H1 (cell line): ENCODE measurements around the gene AOPEP. TPM values are rescaled to one million over a fixed set of nuclear protein-coding genes. Genes with fewer than 3 reads are reported as not detected.

Experiments
- BCL11A ChIP-seq, 2 experiments: IDR thresholded peaks; one replicate each; pipeline ENCODE4 v1.6.1; 2011; ENCODE audit warnings: low read depth in 2 of 2, low read length in 2 of 2, mild to moderate bottlenecking in 2 of 2
- CBX5 ChIP-seq: fragments of 300-800, 300-1000 bp; sonication (generic); IDR thresholded peaks from 2 replicates; pipeline ENCODE4 v1.7.1; 2016; ENCODE audit warnings: antibody characterized with exemption, low read length, low read depth
- CBX8 ChIP-seq: fragments of 300-800, 300-1000 bp; sonication (generic); IDR thresholded peaks from 2 replicates; pipeline ENCODE4 v1.7.1; 2016; ENCODE audit warnings: low read depth, low read length, borderline replicate concordance
- CEBPB ChIP-seq: IDR thresholded peaks from 2 replicates; pipeline ENCODE4 v1.6.1; 2012; ENCODE audit warnings: low read depth, low read length
- JUN ChIP-seq: IDR thresholded peaks from 2 replicates; pipeline ENCODE4 v1.6.1; 2011; ENCODE audit warnings: low read depth, mild to moderate bottlenecking, improper control_type of control experiment, low read length
- POLR2A ChIP-seq, 2 experiments: IDR thresholded peaks; 1 replicate in 1 of 2; 2 replicates in 1 of 2; pipeline ENCODE4 v1.6.1; 2011; ENCODE audit warnings: low read depth in 2 of 2, low read length in 2 of 2, mild to moderate bottlenecking in 2 of 2; ENCODE audit errors: control extremely low read depth in 1 of 2
- RAD21 ChIP-seq, 2 experiments: IDR thresholded peaks in 1 of 2; conservative IDR thresholded peaks in 1 of 2; 2 replicates each; pipeline ENCODE4 v1.6.1; 2011; ENCODE audit warnings: low read depth in 2 of 2, low read length in 2 of 2, improper control_type of control experiment in 1 of 2, inconsistent platforms in 1 of 2, mild to moderate bottlenecking in 1 of 2, moderate library complexity in 1 of 2
- RFX5 ChIP-seq: IDR thresholded peaks from 2 replicates; pipeline ENCODE4 v1.6.1; 2011; ENCODE audit warnings: low read depth, low read length, improper control_type of control experiment, borderline replicate concordance
- SIN3A ChIP-seq, 2 experiments: IDR thresholded peaks in 1 of 2; conservative IDR thresholded peaks in 1 of 2; 2 replicates each; pipeline ENCODE4 v1.6.1; 2011 to 2012; ENCODE audit warnings: low read length in 2 of 2, improper control_type of control experiment in 1 of 2, low read depth in 1 of 2, mild to moderate bottlenecking in 1 of 2
- SIX5 ChIP-seq: IDR thresholded peaks from 2 replicates; pipeline ENCODE4 v1.6.1; 2011; ENCODE audit warnings: mild to moderate bottlenecking, low read depth, low read length
- SP2 ChIP-seq: IDR thresholded peaks from 2 replicates; pipeline ENCODE4 v1.6.1; 2012; ENCODE audit warnings: mild to moderate bottlenecking, low read length, inconsistent platforms
- SUZ12 ChIP-seq: fragments of 200-600 bp; sonication (generic); IDR thresholded peaks from 2 replicates; pipeline ENCODE4 v1.6.1; 2012; ENCODE audit warnings: mild to moderate bottlenecking, inconsistent platforms, low read length, moderate library complexity, mixed read lengths
- TAF7 ChIP-seq: optimal IDR thresholded peaks from 2 replicates; pipeline ENCODE3; 2011; ENCODE audit warnings: low read depth, mild to moderate bottlenecking, inconsistent platforms, low read length, moderate library complexity, borderline replicate concordance
- TCF12 ChIP-seq: IDR thresholded peaks from 2 replicates; pipeline ENCODE4 v1.6.1; 2011; ENCODE audit warnings: low read depth, mild to moderate bottlenecking, low read length
- YY1 ChIP-seq: IDR thresholded peaks from 2 replicates; pipeline ENCODE4 v1.6.1; 2011; ENCODE audit warnings: low read depth, mild to moderate bottlenecking, low read length
- polyA plus RNA-seq, 7 experiments: library from polyadenylated mRNA; depleted of rRNA in 3 of 7; stranded (reverse) in 5 of 7; unstranded in 2 of 7; fragments of >200 nt in 5 of 7; fragments of 200-250 nt in 2 of 7; gene quantifications; 1 replicate in 5 of 7; 2 replicates in 1 of 7; 4 replicates in 1 of 7; pipeline versions ENCODE4 v1.2.1 to v1.2.3, GENCODE V29; 2011 to 2013; ENCODE audit warnings: missing spikeins in 2 of 7, mixed read lengths in 2 of 7
- total RNA-seq: library from RNA; stranded (reverse); fragmentation: NEBNext Ultra II Directional; extraction: Animal tissue kit (Norgen Biotek cat#: 25700); gene quantifications from 2 replicates; pipeline ENCODE4 v1.2.1, GENCODE V29; 2021
- TF ChIP-seq, protein P1 (sequence below), 3 experiments: IDR thresholded peaks; 1 replicate in 2 of 3; 2 replicates in 1 of 3; pipeline versions ENCODE4 v1.5.1 to v1.6.1; 2011; ENCODE audit warnings: low read length in 3 of 3, mild to moderate bottlenecking in 3 of 3, inconsistent platforms in 2 of 3, low read depth in 1 of 3, moderate library complexity in 1 of 3; ENCODE audit not compliant: insufficient read depth in 1 of 3; ENCODE audit errors: control extremely low read depth in 1 of 3
- TF ChIP-seq, protein P2 (sequence below): IDR thresholded peaks from 2 replicates; pipeline ENCODE4 v1.6.1; 2011; ENCODE audit warnings: low read length, improper control_type of control experiment

AOPEP gene
- total and polyA plus RNA-seq, 2 of the 8 experiments (the other 6 are each of a cell fraction or from before 2014, with no cell fraction given), result 6.1 to 14.3 TPM

DNA sequence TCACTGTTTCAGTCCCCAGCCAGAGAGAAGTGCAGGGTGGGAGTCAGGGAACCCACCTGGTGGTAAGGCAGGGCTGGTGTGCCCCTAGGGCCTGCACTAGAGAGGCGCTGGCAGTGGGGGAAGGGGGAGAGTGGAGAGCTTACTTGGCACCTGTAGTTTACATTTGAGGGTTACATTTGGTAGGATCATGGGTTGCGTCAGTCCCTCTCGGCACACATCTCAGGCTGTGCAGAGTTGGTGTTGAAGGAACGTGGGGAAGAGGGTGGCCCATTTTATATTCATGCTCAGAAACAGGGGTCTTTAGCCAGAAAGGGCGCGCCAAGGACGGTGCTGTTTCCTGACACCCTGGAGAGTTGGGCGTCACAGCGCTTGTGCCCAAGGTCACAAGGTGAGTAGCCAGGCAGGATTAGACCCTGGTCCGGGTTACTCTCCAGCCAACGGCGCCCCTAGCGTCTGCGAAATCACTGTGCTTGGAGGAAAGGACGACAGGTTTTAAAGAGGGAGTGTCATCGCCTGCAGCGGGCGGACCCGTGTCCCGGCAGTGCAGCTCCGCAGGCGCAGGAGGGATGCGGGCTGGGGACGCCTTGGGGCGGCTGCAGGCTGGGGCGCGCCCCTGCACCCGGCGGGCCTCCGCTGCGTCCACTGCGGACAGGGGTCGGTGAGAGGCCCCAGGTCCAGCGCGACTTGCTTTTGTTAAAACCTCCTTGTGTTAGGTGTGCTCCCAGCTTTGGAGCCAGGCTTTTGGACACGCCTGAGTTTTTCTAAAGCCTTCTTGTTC lies 318.4 kb downstream of the AOPEP start (continued):
- TF ChIP-seq CBX8 (no peak), SIN3A (conservative IDR thresholded peaks at IDR 0.05 in 1 of 2, IDR thresholded peaks at IDR 0.05 in 1 of 2; ENCODE audit: low read depth in 1 of 2, low read length in 2 of 2) (peak in 1 of 2 experiments; percentile 43; a peak in 1 of 4 replicates), BCL11A (IDR thresholded peaks at IDR 0.05; ENCODE audit: low read depth in 2 of 2, low read length in 2 of 2) (no peak), CEBPB (no peak), TAF7 (no peak), POLR2A (IDR thresholded peaks at IDR 0.05; ENCODE audit: control extremely low read depth in 1 of 2, low read depth in 2 of 2, low read length in 2 of 2) (no peak), CBX5 (no peak), SUZ12 (peak; percentile 50), RAD21 (IDR thresholded peaks at IDR 0.05 in 1 of 2, conservative IDR thresholded peaks at IDR 0.05 in 1 of 2; ENCODE audit: low read depth in 2 of 2, low read length in 2 of 2) (peak; percentile 85 to 91), SIX5 (no peak), TCF12 (no peak), JUN (no peak), YY1 (peak; percentile 55; the same call in 1 of the 2 replicates), SP2 (no peak), RFX5 (peak; percentile 58; the same call in 1 of the 2 replicates)
- TF ChIP-seq, protein P1, sequence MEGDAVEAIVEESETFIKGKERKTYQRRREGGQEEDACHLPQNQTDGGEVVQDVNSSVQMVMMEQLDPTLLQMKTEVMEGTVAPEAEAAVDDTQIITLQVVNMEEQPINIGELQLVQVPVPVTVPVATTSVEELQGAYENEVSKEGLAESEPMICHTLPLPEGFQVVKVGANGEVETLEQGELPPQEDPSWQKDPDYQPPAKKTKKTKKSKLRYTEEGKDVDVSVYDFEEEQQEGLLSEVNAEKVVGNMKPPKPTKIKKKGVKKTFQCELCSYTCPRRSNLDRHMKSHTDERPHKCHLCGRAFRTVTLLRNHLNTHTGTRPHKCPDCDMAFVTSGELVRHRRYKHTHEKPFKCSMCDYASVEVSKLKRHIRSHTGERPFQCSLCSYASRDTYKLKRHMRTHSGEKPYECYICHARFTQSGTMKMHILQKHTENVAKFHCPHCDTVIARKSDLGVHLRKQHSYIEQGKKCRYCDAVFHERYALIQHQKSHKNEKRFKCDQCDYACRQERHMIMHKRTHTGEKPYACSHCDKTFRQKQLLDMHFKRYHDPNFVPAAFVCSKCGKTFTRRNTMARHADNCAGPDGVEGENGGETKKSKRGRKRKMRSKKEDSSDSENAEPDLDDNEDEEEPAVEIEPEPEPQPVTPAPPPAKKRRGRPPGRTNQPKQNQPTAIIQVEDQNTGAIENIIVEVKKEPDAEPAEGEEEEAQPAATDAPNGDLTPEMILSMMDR (IDR thresholded peaks at IDR 0.05; ENCODE audit: control extremely low read depth in 1 of 3, insufficient read depth in 1 of 3, low read depth in 1 of 3, low read length in 3 of 3), result peak; percentile 83 to 94 (median 92)
- TF ChIP-seq, protein P2, sequence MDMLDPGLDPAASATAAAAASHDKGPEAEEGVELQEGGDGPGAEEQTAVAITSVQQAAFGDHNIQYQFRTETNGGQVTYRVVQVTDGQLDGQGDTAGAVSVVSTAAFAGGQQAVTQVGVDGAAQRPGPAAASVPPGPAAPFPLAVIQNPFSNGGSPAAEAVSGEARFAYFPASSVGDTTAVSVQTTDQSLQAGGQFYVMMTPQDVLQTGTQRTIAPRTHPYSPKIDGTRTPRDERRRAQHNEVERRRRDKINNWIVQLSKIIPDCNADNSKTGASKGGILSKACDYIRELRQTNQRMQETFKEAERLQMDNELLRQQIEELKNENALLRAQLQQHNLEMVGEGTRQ, result no peak
- TF ChIP-seq, all 59 proteins: peak for 17
